Naive thymus-derived CD8-positive, alpha-beta T cell (primary cell): ENCODE measurements around the gene SGF29. TPM values are rescaled to one million over a fixed set of nuclear protein-coding genes. Genes with fewer than 3 reads are reported as not detected.
"Not testable (repeated sequence)": the region's sequence is repeated elsewhere in the genome, so short reads cannot be mapped to it uniquely, and the experiment has no call there.

ENCODE experiments used
- ATAC-seq, 2 donors: fragments of 150-1000 bp; cut with Tn5 transposase in 1 of 2; sonication (Bioruptor Pico), chemical (Tn5 transposase) in 1 of 2; 1 replicate in 1 of 2; 2 replicates in 1 of 2; pipeline ENCODE4 v1.10.0; 2021; ENCODE audit warnings: mild to moderate bottlenecking in 2 of 2, moderate library complexity in 2 of 2
- POLR2A ChIA-PET: fragments of 350-600 bp; sonication (Branson Sonifier 250); formaldehyde crosslinking; loops from one replicate; lab custom pipeline; 2021; ENCODE audit warnings: antibody characterized with exemption; lab: Charles Lee
- DNase-seq, 10 donors: peaks; one replicate each; pipeline versions ENCODE4 v3.0.0 to v3.0.0-alpha.2; 2020 to 2022
- H3K27ac Mint-ChIP-seq, 10 donors: one replicate each; pipeline ENCODE4 v1.8.0; 2020 to 2022; ENCODE audit warnings: mild to moderate bottlenecking in 10 of 10, mixed read lengths in 10 of 10, moderate library complexity in 4 of 10, inconsistent platforms in 1 of 10
- H3K27me3 Mint-ChIP-seq, 5 donors: one replicate each; pipeline ENCODE4 v1.8.0; 2021 to 2022; ENCODE audit warnings: mixed read lengths in 5 of 5
- H3K36me3 Mint-ChIP-seq, 3 donors: one replicate each; pipeline ENCODE4 v1.8.0; 2020 to 2022; ENCODE audit warnings: mixed read lengths in 3 of 3, mild to moderate bottlenecking in 2 of 3, inconsistent platforms in 1 of 3
- H3K4me1 Mint-ChIP-seq, 4 donors: one replicate each; pipeline ENCODE4 v1.8.0; 2021 to 2022; ENCODE audit warnings: mixed read lengths in 4 of 4
- H3K4me3 Mint-ChIP-seq, 10 donors: one replicate each; pipeline ENCODE4 v1.8.0; 2020 to 2022; ENCODE audit warnings: mild to moderate bottlenecking in 10 of 10, mixed read lengths in 10 of 10, moderate library complexity in 6 of 10, inconsistent platforms in 1 of 10
- H3K9me3 Mint-ChIP-seq, 9 donors: one replicate each; pipeline ENCODE4 v1.8.0; 2020 to 2022; ENCODE audit warnings: mixed read lengths in 9 of 9, mild to moderate bottlenecking in 3 of 9, inconsistent platforms in 1 of 9, moderate library complexity in 1 of 9
- polyA plus RNA-seq, 3 donors: library from polyadenylated mRNA; unstranded; fragments of 300-500 nt; fragmentation: Illumina TruSeq; gene quantifications; one replicate each; pipeline ENCODE4 v1.2.3, GENCODE V29; 2021
- total RNA-seq, 8 experiments: library from RNA in 2 of 8; stranded (reverse) in 2 of 8; gene quantifications; one replicate each; pipeline ENCODE4 v1.2.3 and lab custom pipeline; 2021 to 2026

The SGF29 gene
- total and polyA plus RNA-seq, 5 experiments from 2014 or later: 48.3 to 73.0 (median 68.3) TPM

DNA sequence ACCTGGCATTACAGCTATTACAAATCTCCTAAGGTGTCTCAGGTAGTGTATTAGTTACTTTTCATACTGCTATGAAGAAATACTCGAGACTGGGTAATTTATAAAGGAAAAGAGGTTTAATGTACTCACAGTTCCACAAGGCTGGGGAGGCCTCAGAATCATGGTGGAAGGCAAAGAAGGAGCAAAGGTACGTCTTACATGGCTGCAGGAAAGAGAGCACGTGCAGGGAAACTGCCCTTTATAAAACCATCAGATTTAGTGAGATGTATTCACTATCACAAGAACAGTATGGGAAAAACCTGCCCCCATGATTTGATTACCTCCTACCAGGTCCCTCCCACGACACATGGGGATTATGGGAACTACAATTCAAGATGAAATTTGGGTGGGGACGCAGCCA lies 77.2 kb downstream of the SGF29 start:
- H3K36me3 Mint-ChIP-seq, ATAC-seq, H3K4me1 Mint-ChIP-seq, H3K4me3 Mint-ChIP-seq, H3K27me3 Mint-ChIP-seq, POLR2A ChIA-PET, DNase-seq, H3K9me3 Mint-ChIP-seq: not testable (repeated sequence)
- peak overlapping the region in 1 of 10 donors; percentile 49 for H3K27ac Mint-ChIP-seq

DNA sequence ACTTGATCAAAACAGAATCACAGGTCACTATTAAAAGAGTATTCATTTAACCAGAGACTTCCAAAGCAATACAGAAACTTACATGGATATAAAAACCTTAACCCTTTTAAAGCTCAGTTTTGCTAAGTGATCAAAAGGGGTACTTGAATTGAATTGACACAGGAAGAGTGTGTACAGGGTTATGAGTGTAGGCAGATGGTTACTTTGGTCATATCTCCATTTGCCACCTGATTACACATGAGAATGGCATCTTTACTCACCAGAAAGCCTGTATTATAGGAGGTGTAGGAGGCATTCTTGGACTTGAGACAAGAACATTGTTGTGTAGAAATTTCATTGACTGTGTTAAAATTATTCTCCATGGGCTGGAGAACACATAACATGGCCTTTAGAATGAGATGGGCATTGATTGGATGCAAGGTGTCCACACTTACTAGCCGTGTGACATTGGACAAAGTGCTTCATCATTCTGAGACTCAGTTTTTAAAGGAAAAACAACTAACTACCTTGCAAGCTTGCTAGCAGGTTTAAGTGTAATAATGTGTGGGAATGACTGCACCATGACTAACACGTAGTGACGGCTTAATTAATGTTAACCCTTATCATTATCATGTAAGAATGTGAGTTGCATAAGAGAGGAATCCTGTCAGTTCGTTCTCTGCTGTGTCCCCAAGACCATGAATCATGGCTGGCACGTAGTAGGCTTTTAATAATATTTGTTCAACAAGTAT lies 82.5 kb downstream of the SGF29 start:
- POLR2A ChIA-PET, H3K36me3 Mint-ChIP-seq, H3K4me1 Mint-ChIP-seq, ATAC-seq, DNase-seq, H3K4me3 Mint-ChIP-seq, H3K27me3 Mint-ChIP-seq, H3K9me3 Mint-ChIP-seq, H3K27ac Mint-ChIP-seq: not testable (repeated sequence)

DNA sequence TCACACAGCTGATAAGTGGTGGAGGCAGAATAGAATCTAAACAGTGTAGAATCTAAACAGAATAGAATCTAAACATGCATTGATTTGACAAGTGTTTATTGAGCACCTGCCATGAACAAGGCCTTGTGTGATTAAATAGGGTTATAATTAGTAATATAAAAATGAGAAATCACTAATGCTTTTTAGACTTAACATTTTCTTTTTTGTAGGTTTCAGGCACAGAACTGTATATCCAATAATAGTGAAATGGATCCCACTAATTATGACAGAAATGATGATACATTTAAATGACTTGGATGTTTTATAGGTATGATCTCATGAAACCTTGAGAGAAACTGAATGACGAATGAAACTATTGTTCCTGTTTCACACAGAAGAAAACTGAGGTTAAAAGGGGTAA lies 84.0 kb downstream of the SGF29 start, which contains the start of gene NPIPB8:
TSS of gene NPIPB8 (plus strand) at position 301 of the 400 bp plus-strand sequence. CDS start 296 bp downstream, outside the sequence.
- H3K27ac Mint-ChIP-seq: peak within 1 kb of the TSS in 1 of 10 donors; percentile 35
- DNase-seq, H3K36me3 Mint-ChIP-seq, ATAC-seq, H3K27me3 Mint-ChIP-seq, H3K4me3 Mint-ChIP-seq, POLR2A ChIA-PET, H3K4me1 Mint-ChIP-seq, H3K9me3 Mint-ChIP-seq: not testable (repeated sequence)

DNA sequence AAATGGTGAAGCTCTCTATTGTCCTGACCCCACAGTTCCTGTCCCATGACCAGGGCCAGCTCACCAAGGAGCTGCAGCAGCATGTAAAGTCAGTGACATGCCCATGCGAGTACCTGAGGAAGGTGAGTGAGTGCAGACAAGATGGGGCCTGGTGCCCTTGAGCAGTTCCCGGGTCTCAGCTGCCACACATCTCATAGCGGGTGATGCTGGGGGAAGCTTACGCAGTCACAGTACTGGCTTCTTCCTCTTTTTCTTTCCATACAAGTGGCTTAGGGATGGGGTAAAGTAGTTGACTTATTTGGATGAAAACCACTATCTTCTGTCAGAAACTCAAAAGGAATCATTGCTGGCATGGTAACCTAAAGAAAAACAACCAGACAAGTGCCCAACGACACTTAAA lies 84.6 kb downstream of the SGF29 start:
- H3K9me3 Mint-ChIP-seq, H3K4me3 Mint-ChIP-seq, POLR2A ChIA-PET, DNase-seq, ATAC-seq, H3K27me3 Mint-ChIP-seq, H3K36me3 Mint-ChIP-seq, H3K27ac Mint-ChIP-seq, H3K4me1 Mint-ChIP-seq: not testable (repeated sequence)

DNA sequence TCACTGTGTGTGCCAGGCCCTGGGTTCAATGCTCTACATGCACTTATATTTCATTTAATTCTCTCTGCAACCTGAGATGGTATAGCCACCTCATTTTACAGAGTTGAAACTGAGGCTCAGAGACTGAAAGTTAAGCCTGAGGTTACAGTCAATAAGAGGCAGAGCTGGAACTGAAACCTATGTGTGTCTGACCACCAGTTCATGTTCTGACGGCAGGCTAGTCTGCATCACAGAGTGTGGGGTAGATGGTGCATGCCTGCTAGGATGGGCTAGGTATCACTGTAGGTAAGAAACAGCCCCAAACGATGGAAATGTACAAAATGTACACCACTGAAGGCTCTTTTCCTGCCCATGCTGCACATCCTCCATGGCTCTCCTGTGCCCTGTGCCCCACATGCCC lies 86.2 kb downstream of the SGF29 start:
- H3K36me3 Mint-ChIP-seq, H3K9me3 Mint-ChIP-seq, DNase-seq, ATAC-seq, H3K27me3 Mint-ChIP-seq, H3K4me3 Mint-ChIP-seq, POLR2A ChIA-PET, H3K27ac Mint-ChIP-seq, H3K4me1 Mint-ChIP-seq: not testable (repeated sequence)

Other genes starting within 250 kb of the SGF29 start
- 1 to 10 TPM; 6.1 to 6.9 TPM for gene NPIPB6, start 190.4 kb upstream of the SGF29 start, total RNA-seq
- gene NPIPB6, start 190.4 kb upstream of the SGF29 start, polyA plus RNA-seq: under 1 TPM in 1 of 3 donors, not detected in 2; 0.35 TPM
- gene EIF3CL, start 150.1 kb upstream of the SGF29 start, total RNA-seq: 10 to 100 TPM; 17.5 to 19.0 TPM
- gene EIF3CL, start 150.1 kb upstream of the SGF29 start, polyA plus RNA-seq: 10 to 100 TPM; 24.1 to 46.0 (median 29.7) TPM
- under 1 TPM; 0.68 to 0.69 TPM for gene NPIPB7, start 81.6 kb upstream of the SGF29 start, total RNA-seq
- under 1 TPM in 1 of 3 donors, not detected in 2; 0.27 TPM for gene NPIPB7, start 81.6 kb upstream of the SGF29 start, polyA plus RNA-seq
- gene CLN3, start 61.8 kb upstream of the SGF29 start, total RNA-seq: 10 to 100 TPM; 71.0 to 79.6 TPM
- 10 to 100 TPM; 16.2 to 27.2 (median 17.2) TPM for gene CLN3, start 61.8 kb upstream of the SGF29 start, polyA plus RNA-seq
- gene APOBR, start 59.3 kb upstream of the SGF29 start, total RNA-seq: 1 to 10 TPM; 7.6 to 9.0 TPM
- gene APOBR, start 59.3 kb upstream of the SGF29 start, polyA plus RNA-seq: 1 to 10 TPM in 1 of 3 donors, under 1 TPM in 2; 0.38 to 1.1 (median 0.76) TPM
- gene IL27, start 47.1 kb upstream of the SGF29 start, total RNA-seq: not detected
- gene IL27, start 47.1 kb upstream of the SGF29 start, polyA plus RNA-seq: not detected
- gene NUPR1, start 14.9 kb upstream of the SGF29 start, total RNA-seq: under 1 TPM in 1 of 2 experiments, not detected in 1; 0.05 TPM
- gene NUPR1, start 14.9 kb upstream of the SGF29 start, polyA plus RNA-seq: not detected
- gene SULT1A2, start 43.1 kb downstream of the SGF29 start, total RNA-seq: 1 to 10 TPM in 1 of 2 experiments, under 1 TPM in 1; 0.66 to 2.1 TPM
- gene SULT1A2, start 43.1 kb downstream of the SGF29 start, polyA plus RNA-seq: not detected
- 10 to 100 TPM; 20.5 to 20.9 TPM for gene SULT1A1, start 56.1 kb downstream of the SGF29 start, total RNA-seq
- gene SULT1A1, start 56.1 kb downstream of the SGF29 start, polyA plus RNA-seq: 10 to 100 TPM in 1 of 3 donors, 1 to 10 TPM in 2; 3.3 to 12.6 (median 9.7) TPM
- gene NPIPB8, start 84.1 kb downstream of the SGF29 start, total RNA-seq: 1 to 10 TPM; 4.5 to 5.4 TPM
- under 1 TPM in 1 of 3 donors, not detected in 2; 0.53 TPM for gene NPIPB8, start 84.1 kb downstream of the SGF29 start, polyA plus RNA-seq
- 100 to 1,000 TPM; 271 to 279 TPM for gene EIF3C, start 157.5 kb downstream of the SGF29 start, total RNA-seq
- gene EIF3C, start 157.5 kb downstream of the SGF29 start, polyA plus RNA-seq: 100 to 1,000 TPM; 208 to 320 (median 221) TPM
- gene NPIPB9, start 197.9 kb downstream of the SGF29 start, total RNA-seq: 1 to 10 TPM; 5.8 to 6.2 TPM
- gene NPIPB9, start 197.9 kb downstream of the SGF29 start, polyA plus RNA-seq: under 1 TPM in 2 of 3 donors, not detected in 1; 0.25 to 0.53 TPM